Colonic mucosa (tissue), 4 donors: ENCODE measurements around the gene GSTM4. TPM values are rescaled to one million over a fixed set of nuclear protein-coding genes. Genes with fewer than 3 reads are reported as not detected.

Experiments used
- DNase-seq: peaks from one replicate; pipeline ENCODE4 v3.0.0-alpha.2; 2020
- H3K27ac ChIP-seq: fragments of 200-600 bp; one replicate; pipeline ENCODE4 v1.8.0; 2021
- H3K27me3 ChIP-seq: fragments of 200-600 bp; one replicate; pipeline ENCODE4 v1.8.0; 2021
- H3K36me3 ChIP-seq: fragments of 200-600 bp; one replicate; pipeline ENCODE4 v1.8.0; 2021
- H3K4me1 ChIP-seq: fragments of 200-600 bp; one replicate; pipeline ENCODE4 v1.8.0; 2021; ENCODE audit warnings: mild to moderate bottlenecking
- H3K4me3 ChIP-seq: fragments of 200-600 bp; one replicate; pipeline ENCODE4 v1.8.0; 2021
- H3K9ac ChIP-seq, 2 donors: one replicate each; pipeline ENCODE4 v1.7.0; 2013; ENCODE audit warnings: control low read depth in 2 of 2, low read depth in 2 of 2, low read length in 2 of 2
- H3K9me3 ChIP-seq: fragments of 200-600 bp; one replicate; pipeline ENCODE4 v1.8.0; 2021
- CTCF ChIP-seq: fragments of 200-600 bp; IDR thresholded peaks from one replicate; pipeline ENCODE4 v1.8.0; 2022; ENCODE audit warnings: antibody characterized with exemption, mild to moderate bottlenecking
- intact Hi-C: fragments of 100-400 bp; cut with DNase I; formaldehyde crosslinking; loops from one replicate; pipeline ENCODE4 v1.14.1; 2022
- total RNA-seq, 2 donors: library from RNA; stranded (reverse); fragmentation: NEBNext Ultra II Directional in 1 of 2; extraction: Animal tissue kit (Norgen Biotek cat#: 25700) in 1 of 2; gene quantifications; one replicate each; pipeline ENCODE4 v1.2.1, GENCODE V29; 2021
- donor health status: healthy.
- donor health status: DM: no; HTN: no; CAD: no.
- donor health status: DM: no; HTN: no; CAD: no.

Gene GSTM4
- total RNA-seq, 2 donors from 2014 or later, result 62.6 to 77.4 TPM

- no peak overlapping the region for H3K4me3 ChIP-seq
- H3K4me1 ChIP-seq, result peaks cover 11% of the 10 kb centered on the region
- H3K27ac ChIP-seq, result no peak overlapping the region
- no peaks in the 10 kb centered on the region for H3K27me3 ChIP-seq
- intact Hi-C loops, result loop anchor here (5.0 to 10.0 kb wide), 2 partner anchors 93 to 350 kb away; partner anchors contain the start of gene AHCYL1
- TF ChIP-seq CTCF, result no peak
- DNase-seq, result no peak
- no peaks in the 10 kb centered on the region for H3K9me3 ChIP-seq
- H3K36me3 ChIP-seq, result no peaks in the 10 kb centered on the region
- H3K9ac ChIP-seq, result no peak overlapping the region
These were observed 20.8 kb upstream of the GSTM4 start for GRCh38 chr1:109634771-109635750.

DNA sequence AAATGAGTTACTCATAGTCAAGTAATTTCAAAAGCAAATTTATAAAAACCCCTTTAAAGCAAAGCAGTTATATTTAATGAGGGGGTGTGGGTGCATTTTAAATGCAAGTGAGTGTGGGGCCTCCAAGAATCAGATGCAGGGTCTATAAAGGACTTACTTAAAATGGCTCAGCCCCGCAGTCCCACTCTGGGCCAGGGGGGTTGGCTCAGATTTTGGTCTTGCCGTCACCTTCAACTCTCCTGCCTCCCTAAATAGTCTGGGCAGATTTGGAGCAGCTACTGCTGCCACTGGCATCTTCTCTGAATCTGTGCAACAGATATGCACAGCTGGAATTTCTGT, 20.1 kb upstream of the GSTM4 start:
- no peak for TF ChIP-seq CTCF
- Histone ChIP-seq H3K4me1 (peaks cover 11% of the 10 kb centered on the region), H3K27me3 (no peaks in the 10 kb centered on the region), H3K9me3 (no peaks in the 10 kb centered on the region), H3K36me3 (no peaks in the 10 kb centered on the region), H3K9ac (peak overlapping the region in 1 of 2 donors; percentile 46), H3K4me3 (no peak overlapping the region), H3K27ac (no peak overlapping the region)
- no peak for DNase-seq
- intact Hi-C loops, result loop anchor here (5.0 to 10.0 kb wide), 2 partner anchors 94 to 349 kb away; partner anchors contain the start of gene AHCYL1

DNA sequence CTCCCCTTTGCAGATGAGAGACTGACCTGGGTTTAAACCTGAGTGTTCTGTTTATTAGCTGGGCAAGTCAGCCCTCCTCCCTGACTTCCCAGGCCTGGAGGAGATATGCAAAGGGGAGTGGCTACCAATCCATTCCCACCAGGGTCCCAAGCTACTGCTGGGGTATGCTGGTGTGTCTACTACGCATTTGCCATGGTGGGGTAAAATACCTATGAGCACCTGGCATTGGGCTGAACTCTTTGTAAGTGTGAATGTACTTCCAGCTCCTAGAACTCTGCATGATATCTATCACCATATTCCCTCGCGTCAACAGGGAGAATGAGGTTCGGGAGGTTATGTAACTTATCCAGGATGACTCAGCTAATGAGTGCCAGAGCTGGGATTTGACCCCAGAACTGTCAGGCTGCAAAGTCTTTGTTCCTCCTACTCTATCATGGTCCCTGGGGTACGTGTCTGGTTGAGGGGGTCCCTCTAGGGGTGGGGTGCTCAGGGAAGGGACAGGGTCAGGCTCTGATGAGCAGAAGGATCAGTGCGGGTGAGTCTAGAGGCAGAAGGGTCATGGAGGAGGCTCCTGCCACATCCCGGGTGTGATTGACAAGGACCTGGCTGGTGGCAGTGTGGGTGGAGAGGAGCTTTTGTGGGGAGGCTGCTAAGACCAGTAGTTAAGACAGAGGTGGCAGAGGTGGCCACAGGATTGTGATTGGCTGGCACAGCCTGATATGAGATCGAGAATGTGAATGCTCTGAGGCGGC, 19.5 kb upstream of the GSTM4 start:
- intact Hi-C loops, result loop anchor here (5.0 to 10.0 kb wide), 2 partner anchors 94 to 348 kb away; partner anchors contain the start of gene AHCYL1
- Histone ChIP-seq H3K27ac (no peak overlapping the region), H3K27me3 (no peaks in the 10 kb centered on the region), H3K9me3 (no peaks in the 10 kb centered on the region), H3K9ac (peak overlapping the region in 1 of 2 donors; percentile 46), H3K36me3 (no peaks in the 10 kb centered on the region), H3K4me1 (peaks cover 11% of the 10 kb centered on the region), H3K4me3 (no peak overlapping the region)
- no peak for DNase-seq
- TF ChIP-seq CTCF, result no peak

- H3K9me3 ChIP-seq, result no peaks in the 10 kb centered on the region
- H3K27me3 ChIP-seq, result no peaks in the 10 kb centered on the region
- no peak for TF ChIP-seq CTCF
- no peak overlapping the region for H3K9ac ChIP-seq
- no peak for DNase-seq
- intact Hi-C loops, result loop anchor here (5.0 to 10.0 kb wide), 2 partner anchors 95 to 347 kb away; partner anchors contain the start of gene AHCYL1
- H3K4me1 ChIP-seq, result peaks cover 11% of the 10 kb centered on the region
- H3K4me3 ChIP-seq, result no peak overlapping the region
- no peaks in the 10 kb centered on the region for H3K36me3 ChIP-seq
- no peak overlapping the region for H3K27ac ChIP-seq
These were observed 18.5 kb upstream of the GSTM4 start for GRCh38 chr1:109637446-109637845.

DNA sequence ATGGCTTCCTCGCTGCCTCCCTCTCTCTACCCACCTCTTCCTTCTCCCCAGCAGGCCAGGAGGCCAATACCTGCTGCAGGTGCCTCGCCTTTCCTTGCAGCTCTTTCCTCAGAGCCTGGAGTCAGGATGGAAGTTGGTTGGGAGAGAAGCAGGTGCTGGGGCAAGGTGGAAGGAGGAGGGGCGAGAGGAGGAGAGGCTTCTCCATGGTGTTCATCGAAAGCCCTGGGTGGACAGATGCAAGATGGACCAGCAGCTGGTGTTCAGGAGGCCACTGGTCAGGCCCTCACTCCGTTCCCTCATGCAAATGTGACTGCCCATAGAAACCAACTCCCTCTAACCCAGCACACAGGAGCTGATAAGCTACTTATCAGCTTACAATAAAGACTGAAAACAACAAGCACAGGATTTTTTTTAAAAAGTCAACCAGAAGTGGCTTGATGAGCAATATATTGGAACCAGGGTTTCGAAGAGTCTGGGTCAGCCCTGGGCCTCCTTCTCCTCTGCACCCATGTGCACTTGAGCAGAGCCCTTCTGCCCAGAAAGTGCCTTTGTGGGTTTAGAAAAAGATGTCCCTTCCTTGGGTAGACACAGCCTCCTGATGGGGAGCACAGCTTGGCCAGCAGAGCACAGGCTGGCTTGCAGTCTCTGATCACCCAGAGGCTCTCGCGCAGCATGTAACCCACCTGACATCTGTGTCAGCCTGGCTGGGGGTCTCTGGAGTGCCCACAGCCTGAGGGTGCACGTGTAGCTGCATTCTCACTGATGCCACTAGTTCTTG, 16.6 kb upstream of the GSTM4 start:
- DNase-seq, result no peak

More for the DNA sequence above, 16.6 kb upstream of the GSTM4 start:
- Histone ChIP-seq H3K9me3 (no peaks in the 10 kb centered on the region), H3K4me3 (no peak overlapping the region), H3K27ac (no peak overlapping the region), H3K9ac (no peak overlapping the region), H3K4me1 (peaks cover 4% of the 10 kb centered on the region), H3K36me3 (no peaks in the 10 kb centered on the region), H3K27me3 (no peaks in the 10 kb centered on the region)
- intact Hi-C loops, result loop anchor here (5.0 to 10.0 kb wide), 2 partner anchors 97 to 346 kb away; partner anchors contain the start of gene AHCYL1
- TF ChIP-seq CTCF, result no peak
